Measurements from ENCODE around the gene FNDC3B. TPM values are rescaled to one million over a fixed set of nuclear protein-coding genes. Genes with fewer than 3 reads are reported as not detected.

The FNDC3B gene
- total RNA-seq, 1 experiment from 2014 or later = 48.6 TPM

GRCh38 chr3:172213200-172213599 lies 173.8 kb downstream of the FNDC3B start:
- Histone ChIP-seq H3K4me1 (ENCODE audit: insufficient read depth, low read length) (peaks cover 32% of the 10 kb centered on the region), H3K4me3 (ENCODE audit: low read length) (no peak overlapping the region), H2AFZ (ENCODE audit: low read length) (no peak overlapping the region), H3F3A (ENCODE audit: low read length, unreplicated experiment) (no peaks in the 10 kb centered on the region), H3K4me2 (ENCODE audit: low read length) (no peak overlapping the region), H3K27me3 (ENCODE audit: low read length) (no peaks in the 10 kb centered on the region), H3K36me3 (ENCODE audit: low read depth, low read length) (no peaks in the 10 kb centered on the region), H3K9me3 (ENCODE audit: low read length) (no peaks in the 10 kb centered on the region), H3K9me2 (replicated peaks; ENCODE audit: low read length) (no peaks in the 10 kb centered on the region), H3K9ac (ENCODE audit: low read length) (no peak overlapping the region), H3K27ac (ENCODE audit: low read length) (no peak overlapping the region), H3K79me2 (ENCODE audit: low read length) (peaks cover 80% of the 10 kb centered on the region), H4K20me1 (ENCODE audit: low read length) (no peaks in the 10 kb centered on the region)
- intact Hi-C loops (cut with micrococcal nuclease) = no loop called here
- POLR2A ChIA-PET (ENCODE audit: unreplicated experiment) = no interaction called here
- DNase-seq = peak; percentile 34
- BruUV-seq (replicated peaks) = no TSS peak
- ATAC-seq = no peak
- CTCF ChIA-PET = no interaction called here
- TF ChIP-seq EZH2 (IDR thresholded peaks at IDR 0.05; ENCODE audit: low read length, unreplicated experiment) (no peak), EZH2phosphoT487 (IDR thresholded peaks at IDR 0.05; ENCODE audit: borderline replicate concordance, low read length) (no peak), CTCF (conservative IDR thresholded peaks at IDR 0.05; ENCODE audit: low read depth, low read length) (no peak)

GRCh38 chr3:172213904-172214303 lies 174.5 kb downstream of the FNDC3B start:
- no peaks in the 10 kb centered on the region for H3K9me2 ChIP-seq (replicated peaks; ENCODE audit: low read length)

More at GRCh38 chr3:172213904-172214303, 174.5 kb downstream of the FNDC3B start:
- Histone ChIP-seq H3K79me2 (ENCODE audit: low read length) (peaks cover 87% of the 10 kb centered on the region), H3K4me2 (ENCODE audit: low read length) (no peak overlapping the region), H3K9me3 (ENCODE audit: low read length) (no peaks in the 10 kb centered on the region), H3K4me3 (ENCODE audit: low read length) (no peak overlapping the region), H2AFZ (ENCODE audit: low read length) (no peak overlapping the region), H3F3A (ENCODE audit: low read length, unreplicated experiment) (no peaks in the 10 kb centered on the region), H4K20me1 (ENCODE audit: low read length) (0 out of 2 replicates have a peak, but pooled peaks cover 5% of the 10 kb centered on the region), H3K27me3 (ENCODE audit: low read length) (no peaks in the 10 kb centered on the region), H3K36me3 (ENCODE audit: low read depth, low read length) (no peaks in the 10 kb centered on the region), H3K27ac (ENCODE audit: low read length) (no peak overlapping the region), H3K9ac (ENCODE audit: low read length) (no peak overlapping the region), H3K4me1 (ENCODE audit: insufficient read depth, low read length) (peaks cover 39% of the 10 kb centered on the region)
- ATAC-seq (no peak), DNase-seq (no peak)
- intact Hi-C loops (cut with micrococcal nuclease) = no loop called here
- POLR2A ChIA-PET (ENCODE audit: unreplicated experiment) = interaction anchor here (0.7 kb wide), 1 partner anchor 175 kb away, joined by 3 read pairs; no protein-coding TSS in a partner anchor
- TF ChIP-seq EZH2 (IDR thresholded peaks at IDR 0.05; ENCODE audit: low read length, unreplicated experiment) = no peak
- TF ChIP-seq EZH2phosphoT487 (IDR thresholded peaks at IDR 0.05; ENCODE audit: borderline replicate concordance, low read length) = no peak
- TF ChIP-seq CTCF (conservative IDR thresholded peaks at IDR 0.05; ENCODE audit: low read depth, low read length) = no peak
- CTCF ChIA-PET = no interaction called here
- BruUV-seq (replicated peaks) = no TSS peak
